ENCODE measurements around the gene ITPRIPL2.

The ITPRIPL2 gene

DNA sequence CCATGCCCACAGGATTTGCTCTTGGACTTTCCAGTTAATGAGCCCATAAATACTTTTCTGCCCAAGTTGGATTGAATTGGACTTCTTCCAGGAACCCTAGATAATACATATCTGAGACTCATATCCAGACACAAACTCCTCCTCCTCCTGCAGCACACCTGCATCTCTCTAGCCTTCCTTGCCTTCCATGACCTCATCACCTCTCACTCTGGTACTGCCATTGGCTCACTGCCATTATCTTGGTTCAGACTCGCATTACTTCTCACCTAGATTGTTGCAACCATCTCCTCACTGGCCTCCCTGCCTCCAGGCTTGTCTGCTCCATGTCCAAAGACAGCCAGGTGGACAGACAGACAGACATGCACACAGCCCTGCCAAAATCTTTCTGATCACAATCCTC lies 49.5 kb downstream of the ITPRIPL2 start:
- Histone ChIP-seq H3K4me3 (ENCODE audit: low read depth, low read length) (no peak overlapping the region), H3K27me3 (ENCODE audit: control insufficient read depth, insufficient read depth, low read length) (no peaks in the 10 kb centered on the region), H3K4me1 (ENCODE audit: control insufficient read depth, insufficient read depth, low read length) (no peaks in the 10 kb centered on the region), H3K36me3 (ENCODE audit: control insufficient read depth, insufficient read depth, low read length) (no peaks in the 10 kb centered on the region), H3K9me3 (ENCODE audit: control insufficient read depth, insufficient read depth, low read length) (no peaks in the 10 kb centered on the region), H3K9ac (ENCODE audit: low read depth, low read length) (no peak overlapping the region)

DNA sequence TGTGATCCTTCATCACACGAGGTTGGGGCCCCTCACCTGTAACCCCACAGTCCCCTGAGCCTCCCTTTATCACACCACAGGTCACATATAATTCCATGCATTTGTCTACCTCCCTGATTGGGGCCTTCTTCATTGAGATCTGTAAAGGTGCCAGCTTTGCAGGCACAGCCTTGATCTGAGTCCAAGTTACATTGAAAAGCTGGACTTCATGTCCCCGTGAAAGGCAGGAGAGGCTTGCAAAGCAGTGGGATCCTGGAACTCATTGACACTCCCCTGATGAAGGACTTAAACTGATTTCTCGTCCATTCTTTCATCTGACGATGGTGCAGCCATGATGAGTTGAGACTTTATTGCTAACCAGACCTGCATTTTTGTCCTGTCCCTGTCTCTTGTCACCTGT lies 50.5 kb downstream of the ITPRIPL2 start:
- no peak overlapping the region for H3K4me3 ChIP-seq (ENCODE audit: low read depth, low read length)
- no peak overlapping the region for H3K9ac ChIP-seq (ENCODE audit: low read depth, low read length)
- peaks cover under 1% of the 10 kb centered on the region for H3K4me1 ChIP-seq (ENCODE audit: control insufficient read depth, insufficient read depth, low read length)
- no peaks in the 10 kb centered on the region for H3K9me3 ChIP-seq (ENCODE audit: control insufficient read depth, insufficient read depth, low read length)
- no peaks in the 10 kb centered on the region for H3K36me3 ChIP-seq (ENCODE audit: control insufficient read depth, insufficient read depth, low read length)
- H3K27me3 ChIP-seq (ENCODE audit: control insufficient read depth, insufficient read depth, low read length), result peaks cover 4% of the 10 kb centered on the region

DNA sequence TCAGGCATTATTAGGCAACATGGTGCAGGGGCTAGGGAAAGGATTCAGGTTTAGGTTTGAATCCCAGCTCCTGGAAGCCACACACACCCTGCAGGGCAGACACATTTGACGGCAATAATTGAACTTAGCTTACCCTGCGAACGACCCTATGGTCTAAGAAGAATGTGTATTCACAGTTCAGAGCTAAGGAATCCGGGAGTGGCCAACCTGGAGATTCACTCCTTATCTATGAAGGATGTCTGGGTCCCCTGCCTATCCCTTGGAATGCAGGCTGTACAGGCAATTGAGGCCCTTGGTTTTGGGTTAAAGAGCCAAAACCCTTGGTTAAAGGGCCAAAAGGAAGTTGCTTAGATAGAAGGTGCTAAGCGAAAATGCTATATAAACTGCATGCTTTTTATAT lies 51.3 kb downstream of the ITPRIPL2 start:
- H3K36me3 ChIP-seq (ENCODE audit: control insufficient read depth, insufficient read depth, low read length), result no peaks in the 10 kb centered on the region
- peaks cover 12% of the 10 kb centered on the region for H3K27me3 ChIP-seq (ENCODE audit: control insufficient read depth, insufficient read depth, low read length)
- peaks cover 2% of the 10 kb centered on the region for H3K4me1 ChIP-seq (ENCODE audit: control insufficient read depth, insufficient read depth, low read length)
- H3K9me3 ChIP-seq (ENCODE audit: control insufficient read depth, insufficient read depth, low read length), result no peaks in the 10 kb centered on the region
- H3K9ac ChIP-seq (ENCODE audit: low read depth, low read length), result no peak overlapping the region
- H3K4me3 ChIP-seq (ENCODE audit: low read depth, low read length), result no peak overlapping the region

DNA sequence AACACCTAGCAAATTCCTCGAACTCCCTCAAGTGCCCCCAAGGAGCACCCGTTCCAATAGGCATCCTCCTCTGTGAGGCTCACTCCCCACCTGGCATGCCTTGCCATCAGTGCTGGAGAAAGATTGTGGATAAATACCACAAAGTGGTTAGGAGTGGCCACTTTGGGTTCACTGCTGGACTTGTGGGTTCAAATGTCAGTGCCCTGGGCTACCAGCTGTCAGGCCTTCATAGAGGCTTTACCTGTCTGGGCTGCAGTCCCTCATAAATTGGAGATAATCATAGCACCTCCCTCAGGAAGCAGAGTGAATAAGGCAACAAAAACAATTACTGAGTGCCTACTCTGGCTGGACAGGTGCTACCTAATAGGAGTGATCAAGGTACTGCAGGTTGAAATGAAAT lies 52.7 kb downstream of the ITPRIPL2 start:
- Histone ChIP-seq H3K36me3 (ENCODE audit: control insufficient read depth, insufficient read depth, low read length) (no peaks in the 10 kb centered on the region), H3K27me3 (ENCODE audit: control insufficient read depth, insufficient read depth, low read length) (peaks cover 12% of the 10 kb centered on the region), H3K9ac (ENCODE audit: low read depth, low read length) (no peak overlapping the region), H3K4me1 (ENCODE audit: control insufficient read depth, insufficient read depth, low read length) (peaks cover 2% of the 10 kb centered on the region), H3K4me3 (ENCODE audit: low read depth, low read length) (no peak overlapping the region), H3K9me3 (ENCODE audit: control insufficient read depth, insufficient read depth, low read length) (no peaks in the 10 kb centered on the region)

DNA sequence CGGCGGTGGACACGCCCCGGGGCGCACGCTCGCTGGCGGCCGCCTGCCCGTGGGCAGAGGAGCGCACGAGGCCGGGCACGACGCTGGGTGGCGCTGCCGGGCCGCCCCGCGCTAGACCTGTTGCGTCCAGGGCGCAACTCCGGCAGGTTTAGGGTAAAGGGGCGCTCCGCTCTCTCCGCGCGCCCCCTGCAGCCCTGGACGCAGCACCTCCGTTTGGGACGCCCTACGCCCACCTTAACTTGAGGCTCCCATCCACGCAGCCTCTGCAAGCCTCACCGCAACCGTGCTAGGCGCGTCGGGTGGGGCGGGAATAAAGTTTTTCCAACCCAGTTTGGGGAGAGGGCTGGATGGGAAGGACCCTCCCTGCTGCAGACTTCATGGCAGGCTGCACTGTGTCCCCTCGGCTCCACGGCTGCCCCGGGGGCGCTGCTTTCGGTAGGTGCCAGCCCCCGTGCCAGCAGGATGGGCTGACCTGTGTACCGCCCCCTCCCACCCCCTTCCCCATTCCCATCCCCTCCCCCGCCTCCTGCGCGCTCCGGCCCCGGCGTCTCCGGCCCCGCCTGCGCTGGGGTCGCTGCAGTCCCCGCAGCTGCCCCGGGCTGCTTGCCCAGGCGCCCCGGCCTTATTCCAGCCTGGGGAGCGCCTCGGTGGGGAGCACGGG lies 54.1 kb downstream of the ITPRIPL2 start, which contains the start of gene SYT17:
TSS of gene SYT17 (plus strand) at position 531 of the 661 bp plus-strand sequence. CDS start 407 bp downstream, outside the sequence.
- no peaks in the 10 kb centered on the region for H3K9me3 ChIP-seq (ENCODE audit: control insufficient read depth, insufficient read depth, low read length)
- H3K4me3 ChIP-seq (ENCODE audit: low read depth, low read length), result peak within 1 kb of the TSS; percentile 80
- H3K27me3 ChIP-seq (ENCODE audit: control insufficient read depth, insufficient read depth, low read length), result peaks cover 12% of the 10 kb centered on the region
- no peaks in the 10 kb centered on the region for H3K36me3 ChIP-seq (ENCODE audit: control insufficient read depth, insufficient read depth, low read length)
- peak within 1 kb of the TSS; percentile 60 for H3K9ac ChIP-seq (ENCODE audit: low read depth, low read length)
- peaks cover 2% of the 10 kb centered on the region for H3K4me1 ChIP-seq (ENCODE audit: control insufficient read depth, insufficient read depth, low read length)

DNA sequence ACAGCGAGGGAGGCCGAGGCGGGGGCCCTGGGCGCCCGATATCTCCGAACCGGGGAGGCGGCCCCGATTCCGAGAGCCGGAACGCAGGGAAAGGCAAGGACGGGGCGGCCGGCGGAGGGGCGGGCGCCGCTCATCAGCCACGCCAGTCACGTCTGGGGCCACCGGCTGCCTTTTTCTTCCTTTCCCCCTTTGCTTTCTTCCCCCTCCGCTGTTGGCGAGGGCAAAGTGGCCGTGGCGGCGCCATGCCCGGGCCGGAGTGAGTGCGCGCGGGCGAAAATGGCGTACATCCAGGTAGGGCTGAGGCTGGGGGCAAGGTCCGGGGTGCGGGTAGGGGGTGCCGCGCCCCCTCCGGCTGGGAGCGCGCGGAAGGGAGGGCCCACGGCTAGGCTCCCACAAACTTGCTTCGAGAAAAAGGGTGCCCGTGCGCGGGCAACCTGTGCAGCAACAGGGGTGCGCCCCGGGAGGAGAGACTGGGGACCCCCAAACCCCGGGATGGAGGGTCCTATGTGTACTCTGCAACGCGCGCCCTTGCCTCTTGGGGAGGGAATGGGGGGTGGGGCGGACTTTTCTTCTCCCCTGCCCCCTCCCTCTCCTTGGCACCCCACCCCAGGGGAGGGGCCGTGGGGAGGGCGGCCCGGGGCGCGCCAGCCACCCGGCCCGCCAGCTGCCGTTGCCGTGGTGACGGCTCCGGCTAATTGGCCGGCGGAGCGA lies 54.8 kb downstream of the ITPRIPL2 start:
- peak overlapping the region; percentile 80 for H3K4me3 ChIP-seq (ENCODE audit: low read depth, low read length)
- H3K4me1 ChIP-seq (ENCODE audit: control insufficient read depth, insufficient read depth, low read length), result peaks cover 2% of the 10 kb centered on the region
- peaks cover 12% of the 10 kb centered on the region for H3K27me3 ChIP-seq (ENCODE audit: control insufficient read depth, insufficient read depth, low read length)
- no peaks in the 10 kb centered on the region for H3K36me3 ChIP-seq (ENCODE audit: control insufficient read depth, insufficient read depth, low read length)
- H3K9me3 ChIP-seq (ENCODE audit: control insufficient read depth, insufficient read depth, low read length), result no peaks in the 10 kb centered on the region
- H3K9ac ChIP-seq (ENCODE audit: low read depth, low read length), result peak overlapping the region; percentile 60

DNA sequence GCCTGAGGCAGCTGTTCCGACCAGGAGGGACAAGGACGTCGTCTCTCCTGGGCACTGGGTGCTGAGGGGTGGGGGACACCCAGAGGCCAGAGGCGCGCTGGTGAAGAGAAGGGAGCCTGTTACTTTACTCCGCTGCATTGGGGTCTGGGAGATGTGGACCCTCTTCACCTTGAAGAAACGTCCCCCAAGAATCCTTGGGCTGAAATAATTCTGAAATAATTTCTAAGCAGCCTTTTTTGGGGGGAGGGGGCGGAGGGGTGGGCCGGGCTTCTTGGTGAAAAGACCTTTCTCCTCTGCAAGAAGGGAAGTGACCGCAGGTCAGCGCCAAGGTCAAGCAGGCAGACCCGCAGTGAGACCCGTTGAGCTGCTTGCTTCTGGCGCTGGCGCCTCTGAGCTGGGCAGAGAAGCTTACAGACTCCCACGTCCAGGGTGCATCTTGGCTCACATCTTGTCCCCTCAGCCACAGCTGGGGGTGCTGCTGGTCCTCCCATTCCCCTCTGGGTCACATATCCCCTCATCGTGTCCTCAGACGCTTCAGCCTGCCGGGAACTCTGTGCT lies 55.4 kb downstream of the ITPRIPL2 start:
- H3K27me3 ChIP-seq (ENCODE audit: control insufficient read depth, insufficient read depth, low read length), result peaks cover 12% of the 10 kb centered on the region

DNA sequence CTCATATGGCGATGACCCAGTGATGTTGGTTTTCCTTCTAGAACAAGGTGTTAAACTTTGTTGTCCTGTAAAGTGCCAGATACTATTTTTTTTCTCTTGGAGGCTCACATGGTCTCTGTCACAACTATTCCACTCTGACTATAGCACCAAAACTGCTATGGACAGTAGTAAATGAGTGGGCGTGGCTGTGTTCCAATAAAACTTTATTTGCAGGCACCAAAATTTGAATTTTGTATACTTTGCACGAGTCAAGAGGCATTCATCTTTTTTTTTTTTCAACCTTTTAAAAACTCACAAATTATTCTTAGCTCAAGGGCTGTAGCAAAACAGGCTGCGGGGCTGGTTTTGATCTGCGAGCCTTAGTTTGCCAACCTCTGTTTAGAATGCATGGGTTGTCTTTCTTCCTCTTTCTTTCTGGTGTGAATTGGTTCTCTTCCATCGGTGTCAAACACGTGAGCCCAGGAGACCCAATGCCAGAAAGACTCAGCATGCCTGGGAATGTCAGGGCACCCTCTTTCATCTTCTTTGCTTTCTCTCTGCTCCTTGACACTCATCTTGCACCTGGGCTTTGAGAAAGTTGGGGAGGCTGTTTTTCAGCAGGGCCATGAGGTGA lies 56.4 kb downstream of the ITPRIPL2 start:
- no peaks in the 10 kb centered on the region for H3K36me3 ChIP-seq (ENCODE audit: control insufficient read depth, insufficient read depth, low read length)
- no peak overlapping the region for H3K4me3 ChIP-seq (ENCODE audit: low read depth, low read length)
- H3K9ac ChIP-seq (ENCODE audit: low read depth, low read length), result no peak overlapping the region
- H3K27me3 ChIP-seq (ENCODE audit: control insufficient read depth, insufficient read depth, low read length), result peaks cover 12% of the 10 kb centered on the region
- peaks cover 2% of the 10 kb centered on the region for H3K4me1 ChIP-seq (ENCODE audit: control insufficient read depth, insufficient read depth, low read length)
- no peaks in the 10 kb centered on the region for H3K9me3 ChIP-seq (ENCODE audit: control insufficient read depth, insufficient read depth, low read length)

More for the DNA sequence above, 55.4 kb downstream of the ITPRIPL2 start:
- Histone ChIP-seq H3K9ac (ENCODE audit: low read depth, low read length) (no peak overlapping the region), H3K4me3 (ENCODE audit: low read depth, low read length) (peak overlapping the region; percentile 80), H3K36me3 (ENCODE audit: control insufficient read depth, insufficient read depth, low read length) (no peaks in the 10 kb centered on the region), H3K4me1 (ENCODE audit: control insufficient read depth, insufficient read depth, low read length) (peaks cover 2% of the 10 kb centered on the region), H3K9me3 (ENCODE audit: control insufficient read depth, insufficient read depth, low read length) (no peaks in the 10 kb centered on the region)
